EH (cell line): ENCODE results near the gene FBLN5.

ENCODE experiments used
- DNase-seq: peaks from one replicate; pipeline ENCODE4 v3.0.0-alpha.2; 2015; ENCODE audit warnings: low read depth

The FBLN5 gene

GRCh38 chr14:91946622-91947474, 646 bp downstream of the FBLN5 start:
- peak; percentile 59 for DNase-seq

- peak; percentile 38 for DNase-seq
Measured at GRCh38 chr14:91945751-91946621, 1.5 kb downstream of the FBLN5 start.

- DNase-seq, result no peak
Measured at GRCh38 chr14:91942946-91943345, 4.5 kb downstream of the FBLN5 start.

- DNase-seq, result no peak
Measured at GRCh38 chr14:91942128-91942527, 5.4 kb downstream of the FBLN5 start.

GRCh38 chr14:91940209-91940608, 7.3 kb downstream of the FBLN5 start:
- DNase-seq, result no peak

GRCh38 chr14:91935586-91935985, 11.9 kb downstream of the FBLN5 start:
- no peak for DNase-seq

GRCh38 chr14:91934554-91935285, 12.8 kb downstream of the FBLN5 start:
- no peak for DNase-seq

- DNase-seq, result no peak
Measured at GRCh38 chr14:91931478-91932088, 15.9 kb downstream of the FBLN5 start.

GRCh38 chr14:91929700-91930099, 17.8 kb downstream of the FBLN5 start:
- DNase-seq, result peak; percentile 49

- no peak for DNase-seq
Measured at GRCh38 chr14:91927800-91928199, 19.7 kb downstream of the FBLN5 start.

GRCh38 chr14:91927191-91927590, 20.3 kb downstream of the FBLN5 start:
- peak; percentile 6 for DNase-seq

GRCh38 chr14:91926131-91926890, 21.2 kb downstream of the FBLN5 start:
- DNase-seq, result no peak

- DNase-seq, result no peak
Measured at GRCh38 chr14:91925727-91926121, 21.8 kb downstream of the FBLN5 start.

GRCh38 chr14:91925001-91925726, 22.3 kb downstream of the FBLN5 start:
- no peak for DNase-seq

GRCh38 chr14:91920526-91920925, 27.0 kb downstream of the FBLN5 start:
- DNase-seq, result no peak

- DNase-seq, result peak; percentile 63
Measured at GRCh38 chr14:91919814-91920213, 27.7 kb downstream of the FBLN5 start.

GRCh38 chr14:91918186-91918883, 29.2 kb downstream of the FBLN5 start:
- DNase-seq, result no peak

- no peak for DNase-seq
Measured at GRCh38 chr14:91912035-91912434, 35.5 kb downstream of the FBLN5 start.

- DNase-seq, result peak; percentile 47
Measured at GRCh38 chr14:91911474-91912032, 35.9 kb downstream of the FBLN5 start.
